HFFc6 (cell line): ENCODE measurements around the gene HSD17B12. TPM values are rescaled to one million over a fixed set of nuclear protein-coding genes. Genes with fewer than 3 reads are reported as not detected.

ENCODE experiments used
- DNase-seq: peaks from one replicate; pipeline ENCODE4 v3.0.0-alpha.2; 2018
- H3K27ac Mint-ChIP-seq: 2 replicates; pipeline ENCODE4 v1.8.0; 2020; ENCODE audit warnings: mild to moderate bottlenecking, mixed read lengths
- H3K27me3 Mint-ChIP-seq: 2 replicates; pipeline ENCODE4 v1.8.0; 2021; ENCODE audit warnings: mild to moderate bottlenecking, moderate library complexity, mixed read lengths; ENCODE audit not compliant: insufficient read depth
- H3K36me3 Mint-ChIP-seq: 2 replicates; pipeline ENCODE4 v1.8.0; 2021; ENCODE audit warnings: low read depth, mixed read lengths
- H3K4me1 Mint-ChIP-seq: 2 replicates; pipeline ENCODE4 v1.8.0; 2020; ENCODE audit warnings: low read depth, mixed read lengths
- H3K4me3 Mint-ChIP-seq: 2 replicates; pipeline ENCODE4 v1.8.0; 2020; ENCODE audit warnings: mild to moderate bottlenecking, moderate library complexity, mixed read lengths
- H3K9me3 Mint-ChIP-seq: 2 replicates; pipeline ENCODE4 v1.8.0; 2020; ENCODE audit warnings: mild to moderate bottlenecking, mixed read lengths
- total RNA-seq, 6 experiments: library from RNA; stranded (reverse); fragmentation: NEBNext Ultra II Directional; extraction: Animal tissue kit (Norgen Biotek cat#: 25700); gene quantifications; 2 replicates in 1 of 6; 3 replicates in 5 of 6; pipeline ENCODE4 v1.2.3, GENCODE V29; 2021
- TF ChIP-seq, protein P1 (sequence below): fragments of 200-600 bp; sonication (generic); IDR thresholded peaks from 2 replicates; pipeline ENCODE4 v1.5.0; 2021; ENCODE audit warnings: antibody characterized with exemption, mild to moderate bottlenecking

HSD17B12 gene
- total RNA-seq, 6 experiments from 2014 or later: 89.1 to 119 (median 99.0) TPM

DNA sequence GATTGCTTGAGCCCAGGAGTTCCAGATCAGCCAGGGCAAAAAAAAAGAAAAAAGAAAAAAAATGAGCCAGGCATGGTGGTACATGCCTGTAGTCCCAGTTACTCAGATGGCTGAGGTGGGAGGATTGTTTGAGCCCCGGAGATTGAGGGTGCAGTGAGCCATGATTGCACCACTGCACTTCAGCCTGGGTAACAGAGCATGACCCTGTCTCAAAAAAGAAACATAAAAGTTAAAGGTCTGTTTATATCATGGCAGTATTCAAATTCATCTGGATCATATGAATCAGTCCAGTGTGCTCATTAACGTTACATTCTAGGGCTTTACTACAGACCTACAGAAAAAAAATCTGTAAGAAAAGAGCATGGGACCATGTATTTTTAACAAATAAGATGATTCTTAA, 13.9 kb downstream of the HSD17B12 start:
- no peak overlapping the region for H3K27ac Mint-ChIP-seq
- no peaks in the 10 kb centered on the region for H3K27me3 Mint-ChIP-seq
- no peak overlapping the region for H3K4me3 Mint-ChIP-seq
- TF ChIP-seq, protein P1, sequence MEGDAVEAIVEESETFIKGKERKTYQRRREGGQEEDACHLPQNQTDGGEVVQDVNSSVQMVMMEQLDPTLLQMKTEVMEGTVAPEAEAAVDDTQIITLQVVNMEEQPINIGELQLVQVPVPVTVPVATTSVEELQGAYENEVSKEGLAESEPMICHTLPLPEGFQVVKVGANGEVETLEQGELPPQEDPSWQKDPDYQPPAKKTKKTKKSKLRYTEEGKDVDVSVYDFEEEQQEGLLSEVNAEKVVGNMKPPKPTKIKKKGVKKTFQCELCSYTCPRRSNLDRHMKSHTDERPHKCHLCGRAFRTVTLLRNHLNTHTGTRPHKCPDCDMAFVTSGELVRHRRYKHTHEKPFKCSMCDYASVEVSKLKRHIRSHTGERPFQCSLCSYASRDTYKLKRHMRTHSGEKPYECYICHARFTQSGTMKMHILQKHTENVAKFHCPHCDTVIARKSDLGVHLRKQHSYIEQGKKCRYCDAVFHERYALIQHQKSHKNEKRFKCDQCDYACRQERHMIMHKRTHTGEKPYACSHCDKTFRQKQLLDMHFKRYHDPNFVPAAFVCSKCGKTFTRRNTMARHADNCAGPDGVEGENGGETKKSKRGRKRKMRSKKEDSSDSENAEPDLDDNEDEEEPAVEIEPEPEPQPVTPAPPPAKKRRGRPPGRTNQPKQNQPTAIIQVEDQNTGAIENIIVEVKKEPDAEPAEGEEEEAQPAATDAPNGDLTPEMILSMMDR: no peak
- peaks cover 18% of the 10 kb centered on the region for H3K36me3 Mint-ChIP-seq
- no peaks in the 10 kb centered on the region for H3K9me3 Mint-ChIP-seq
- DNase-seq: no peak
- H3K4me1 Mint-ChIP-seq: peaks cover 14% of the 10 kb centered on the region; the same call in 1 of the 2 replicates

DNA sequence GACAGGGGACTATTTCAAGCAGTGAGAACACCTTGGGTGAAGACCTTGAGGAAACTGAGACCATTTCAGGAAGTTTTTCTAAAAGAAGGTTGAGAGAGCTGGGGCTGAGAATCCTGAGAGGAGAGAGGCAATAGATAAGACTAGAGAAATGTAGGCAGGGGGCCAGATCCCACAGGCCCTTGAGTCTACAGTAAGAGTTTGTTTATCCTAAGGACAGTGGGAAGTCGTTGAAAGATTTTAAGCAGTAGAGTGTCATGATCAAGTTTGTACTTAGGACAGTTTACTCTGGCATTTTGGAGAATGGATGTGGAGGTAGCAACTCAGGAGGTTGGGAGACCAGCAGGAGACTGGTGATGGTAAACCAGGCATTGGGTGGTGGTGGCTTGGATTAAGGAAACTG, 17.1 kb downstream of the HSD17B12 start:
- H3K4me1 Mint-ChIP-seq: peaks cover 6% of the 10 kb centered on the region; the same call in 1 of the 2 replicates
- peaks cover 11% of the 10 kb centered on the region; the same call in 1 of the 2 replicates for H3K9me3 Mint-ChIP-seq
- TF ChIP-seq, protein P1: no peak
- H3K27ac Mint-ChIP-seq: no peak overlapping the region
- H3K36me3 Mint-ChIP-seq: peaks cover 23% of the 10 kb centered on the region
- no peaks in the 10 kb centered on the region for H3K27me3 Mint-ChIP-seq
- H3K4me3 Mint-ChIP-seq: no peak overlapping the region
- DNase-seq: no peak

DNA sequence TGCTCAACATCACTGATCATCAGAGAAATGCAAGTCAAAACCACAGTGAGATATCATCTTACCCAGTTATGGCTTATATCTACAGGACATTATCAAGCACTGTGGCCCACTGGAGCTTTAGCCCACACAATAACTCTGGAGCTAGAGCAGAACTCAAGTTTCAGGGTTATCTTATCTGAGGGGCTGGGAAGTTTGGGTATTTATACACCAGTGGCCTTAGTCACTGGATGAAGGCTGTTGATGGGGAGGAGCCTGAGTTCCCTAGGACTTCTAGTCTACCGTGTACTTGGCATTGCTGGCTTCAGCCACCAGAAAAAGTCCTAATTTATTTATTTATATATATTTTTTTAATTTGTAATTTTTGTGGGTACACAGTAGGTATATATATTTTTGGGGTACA, 19.3 kb downstream of the HSD17B12 start:
- H3K4me1 Mint-ChIP-seq: no peaks in the 10 kb centered on the region
- no peak overlapping the region for H3K4me3 Mint-ChIP-seq
- no peaks in the 10 kb centered on the region for H3K27me3 Mint-ChIP-seq
- H3K9me3 Mint-ChIP-seq: peaks cover 11% of the 10 kb centered on the region; the same call in 1 of the 2 replicates
- no peak overlapping the region for H3K27ac Mint-ChIP-seq
- peaks cover 23% of the 10 kb centered on the region for H3K36me3 Mint-ChIP-seq
- TF ChIP-seq, protein P1: no peak
- no peak for DNase-seq

DNA sequence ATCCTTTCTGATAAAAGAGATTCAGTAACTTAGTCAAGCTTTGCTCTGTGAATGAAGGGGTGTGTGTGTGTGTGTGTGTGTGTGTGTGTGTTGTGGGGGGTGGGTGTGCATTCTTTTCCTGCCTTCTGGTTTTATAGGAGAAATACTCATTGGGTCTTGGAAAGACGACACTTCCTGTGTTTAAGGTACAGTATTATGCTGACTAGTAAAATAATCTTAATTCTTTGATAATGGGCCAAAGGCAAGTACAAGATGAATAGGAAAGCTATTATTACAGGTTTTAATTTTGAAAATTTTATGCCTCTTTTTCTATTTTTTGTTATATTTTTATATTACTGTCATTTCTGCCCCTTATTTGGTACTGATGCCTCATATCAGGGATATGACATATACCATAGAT, 26.1 kb downstream of the HSD17B12 start:
- no peak for DNase-seq
- Mint-ChIP-seq H3K9me3 (peaks cover 5% of the 10 kb centered on the region; the same call in 1 of the 2 replicates), H3K4me3 (no peak overlapping the region), H3K36me3 (peaks cover 3% of the 10 kb centered on the region), H3K27ac (no peak overlapping the region), H3K27me3 (no peaks in the 10 kb centered on the region), H3K4me1 (no peaks in the 10 kb centered on the region)
- TF ChIP-seq, protein P1: no peak

DNA sequence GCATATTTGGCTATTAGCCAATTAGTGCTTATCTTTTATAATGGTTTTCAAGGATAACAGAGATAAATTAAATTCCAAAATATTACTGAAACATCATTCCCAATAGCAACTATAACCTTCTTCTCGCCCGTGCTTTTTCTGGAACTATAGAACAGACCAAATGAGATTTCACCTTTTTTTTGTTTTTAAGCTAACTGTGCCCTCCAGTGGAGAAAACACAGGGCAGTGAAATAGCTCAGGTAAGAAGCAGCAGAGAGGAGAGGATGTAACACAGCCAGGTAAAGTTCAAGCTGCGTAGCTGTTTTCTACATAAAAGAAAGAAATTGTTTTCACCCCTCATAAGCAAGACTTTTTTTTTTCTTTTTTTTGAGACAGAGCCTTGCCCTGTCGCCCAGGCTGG, 28.2 kb downstream of the HSD17B12 start:
- Mint-ChIP-seq H3K9me3 (no peaks in the 10 kb centered on the region), H3K36me3 (no peaks in the 10 kb centered on the region), H3K4me3 (no peak overlapping the region), H3K4me1 (peaks cover 12% of the 10 kb centered on the region), H3K27me3 (no peaks in the 10 kb centered on the region), H3K27ac (no peak overlapping the region)
- no peak for DNase-seq
- TF ChIP-seq, protein P1: peak; percentile 48

DNA sequence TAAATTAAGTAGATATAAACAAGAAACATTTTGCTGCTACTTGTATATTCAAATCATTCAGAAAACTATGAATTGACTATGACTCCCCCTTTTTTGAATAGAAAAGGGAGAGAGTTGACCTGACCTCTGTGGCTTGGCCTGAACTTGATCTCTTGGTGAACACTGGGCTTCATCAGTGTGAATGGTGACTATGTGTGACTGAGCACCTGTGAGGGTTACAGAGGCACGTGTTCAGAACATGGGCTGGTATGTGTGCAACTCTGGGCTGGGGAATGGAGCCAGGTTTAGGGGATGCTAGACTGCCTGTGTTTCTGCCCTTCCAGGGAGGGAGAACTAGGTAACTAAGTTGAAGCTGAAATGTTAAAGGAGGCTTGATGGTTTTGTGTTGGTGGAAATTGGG, 29.2 kb downstream of the HSD17B12 start:
- H3K36me3 Mint-ChIP-seq: no peaks in the 10 kb centered on the region
- TF ChIP-seq, protein P1: no peak
- H3K9me3 Mint-ChIP-seq: no peaks in the 10 kb centered on the region
- DNase-seq: no peak
- no peak overlapping the region for H3K4me3 Mint-ChIP-seq
- H3K27me3 Mint-ChIP-seq: no peaks in the 10 kb centered on the region
- H3K4me1 Mint-ChIP-seq: peaks cover 12% of the 10 kb centered on the region
- H3K27ac Mint-ChIP-seq: no peak overlapping the region
